ENCODE measurements around the gene SLC39A11.

DNA sequence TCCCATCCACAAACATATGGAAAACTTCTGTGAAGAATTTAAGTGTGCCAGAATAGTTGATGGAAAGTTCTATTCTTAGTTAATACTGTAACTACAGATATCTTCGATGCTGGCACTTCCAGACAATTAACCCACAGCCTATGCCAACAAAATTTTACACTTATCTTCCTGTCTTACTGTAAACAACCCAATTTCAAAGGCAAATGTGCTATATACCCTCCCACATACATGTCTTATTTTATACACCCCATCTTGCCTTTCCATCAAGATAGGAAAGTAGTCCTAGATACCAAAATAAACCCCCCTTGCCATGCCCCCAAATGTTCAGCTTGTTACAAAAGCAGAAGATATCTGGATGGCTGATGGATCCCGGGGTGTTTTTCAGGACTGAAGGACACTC is 306.3 kb downstream of the SLC39A11 start:
- no peak for TF ChIP-seq POLR2A (IDR thresholded peaks at IDR 0.05)
- TF ChIP-seq, protein P1, sequence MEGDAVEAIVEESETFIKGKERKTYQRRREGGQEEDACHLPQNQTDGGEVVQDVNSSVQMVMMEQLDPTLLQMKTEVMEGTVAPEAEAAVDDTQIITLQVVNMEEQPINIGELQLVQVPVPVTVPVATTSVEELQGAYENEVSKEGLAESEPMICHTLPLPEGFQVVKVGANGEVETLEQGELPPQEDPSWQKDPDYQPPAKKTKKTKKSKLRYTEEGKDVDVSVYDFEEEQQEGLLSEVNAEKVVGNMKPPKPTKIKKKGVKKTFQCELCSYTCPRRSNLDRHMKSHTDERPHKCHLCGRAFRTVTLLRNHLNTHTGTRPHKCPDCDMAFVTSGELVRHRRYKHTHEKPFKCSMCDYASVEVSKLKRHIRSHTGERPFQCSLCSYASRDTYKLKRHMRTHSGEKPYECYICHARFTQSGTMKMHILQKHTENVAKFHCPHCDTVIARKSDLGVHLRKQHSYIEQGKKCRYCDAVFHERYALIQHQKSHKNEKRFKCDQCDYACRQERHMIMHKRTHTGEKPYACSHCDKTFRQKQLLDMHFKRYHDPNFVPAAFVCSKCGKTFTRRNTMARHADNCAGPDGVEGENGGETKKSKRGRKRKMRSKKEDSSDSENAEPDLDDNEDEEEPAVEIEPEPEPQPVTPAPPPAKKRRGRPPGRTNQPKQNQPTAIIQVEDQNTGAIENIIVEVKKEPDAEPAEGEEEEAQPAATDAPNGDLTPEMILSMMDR (IDR thresholded peaks at IDR 0.05): no peak

Data from body of pancreas (tissue), 4 donors.